WTC11 (cell line): ENCODE measurements around the gene NRTN. TPM values are rescaled to one million over a fixed set of nuclear protein-coding genes. Genes with fewer than 3 reads are reported as not detected.

Experiments used
- ATAC-seq: fragments of 200-7000 bp; cut with Tn5 transposase; 2 replicates; pipeline ENCODE4 v1.10.0; 2021; ENCODE audit warnings: mild to moderate bottlenecking, moderate library complexity
- CTCF ChIA-PET: fragments of 300-600 bp; sonication (Branson Sonifier 250); formaldehyde crosslinking; loops from one replicate; lab custom pipeline; 2021; ENCODE audit warnings: antibody characterized with exemption; lab: Charles Lee
- POLR2A ChIA-PET: fragments of 350-600 bp; sonication (Branson Sonifier 250); formaldehyde crosslinking; loops from one replicate; lab custom pipeline; 2021; ENCODE audit warnings: antibody characterized with exemption; lab: Charles Lee
- DNase-seq: peaks from one replicate; pipeline ENCODE4 v3.0.0; 2021; ENCODE audit warnings: low spot score
- H3K27ac Mint-ChIP-seq: 2 replicates; pipeline ENCODE4 v1.8.0; 2021; ENCODE audit warnings: mixed read lengths
- H3K27me3 Mint-ChIP-seq: 2 replicates; pipeline ENCODE4 v1.8.0; 2021; ENCODE audit warnings: low read depth, mild to moderate bottlenecking, moderate library complexity, mixed read lengths
- H3K36me3 Mint-ChIP-seq: 2 replicates; pipeline ENCODE4 v1.8.0; 2021; ENCODE audit warnings: mixed read lengths
- H3K4me1 Mint-ChIP-seq: 2 replicates; pipeline ENCODE4 v1.8.0; 2022; ENCODE audit warnings: mixed read lengths
- H3K4me3 Mint-ChIP-seq: 2 replicates; pipeline ENCODE4 v1.8.0; 2021; ENCODE audit warnings: mild to moderate bottlenecking, moderate library complexity, mixed read lengths
- H3K9me3 Mint-ChIP-seq: 2 replicates; pipeline ENCODE4 v1.8.0; 2021; ENCODE audit warnings: mixed read lengths
- FOXJ3 ChIP-seq: sonication (generic); formaldehyde crosslinking; IDR thresholded peaks from 2 replicates; pipeline ENCODE4 v1.9.0; 2021; ENCODE audit warnings: missing genetic modification reagents, mild to moderate bottlenecking, borderline replicate concordance
- NFATC4 ChIP-seq: fragments of 250-450 bp; sonication (Bioruptor Pico); IDR thresholded peaks from 2 replicates; pipeline ENCODE4 v1.9.0; 2021; ENCODE audit warnings: mild to moderate bottlenecking
- NFE2L1 ChIP-seq: sonication (generic); formaldehyde crosslinking; IDR thresholded peaks from 2 replicates; pipeline ENCODE4 v1.8.1; 2023; ENCODE audit warnings: missing genetic modification reagents
- NFYB ChIP-seq: sonication (generic); formaldehyde crosslinking; conservative IDR thresholded peaks from 2 replicates; pipeline ENCODE4 v1.8.0; 2022; ENCODE audit warnings: low read depth, missing genetic modification reagents
- ZBTB21 ChIP-seq: sonication (generic); formaldehyde crosslinking; IDR thresholded peaks from 2 replicates; pipeline ENCODE4 v1.8.1; 2023; ENCODE audit warnings: mild to moderate bottlenecking, missing genetic modification reagents, borderline replicate concordance
- ZNF121 ChIP-seq: sonication (generic); formaldehyde crosslinking; IDR thresholded peaks from 2 replicates; pipeline ENCODE4 v1.8.0; 2023; ENCODE audit warnings: missing genetic modification reagents
- total RNA-seq: library from RNA; stranded (reverse); gene quantifications from 3 replicates; pipeline ENCODE4 v1.2.3, GENCODE V29; 2021
- TF ChIP-seq, protein P1 (sequence below): fragments of 250-450 bp; sonication (Bioruptor Pico); IDR thresholded peaks from 2 replicates; pipeline ENCODE4 v1.8.0; 2021; ENCODE audit warnings: mild to moderate bottlenecking
- TF ChIP-seq, protein P2 (sequence below): sonication (generic); formaldehyde crosslinking; IDR thresholded peaks from 2 replicates; pipeline ENCODE4 v1.8.0; 2023; ENCODE audit warnings: missing genetic modification reagents, mild to moderate bottlenecking, borderline replicate concordance
- TF ChIP-seq, protein P3 (sequence below): sonication (generic); formaldehyde crosslinking; IDR thresholded peaks from 2 replicates; pipeline ENCODE4 v1.8.1; 2023; ENCODE audit warnings: mild to moderate bottlenecking, missing genetic modification reagents, moderate library complexity
- TF ChIP-seq, protein P4 (sequence below): sonication (generic); formaldehyde crosslinking; IDR thresholded peaks from 2 replicates; pipeline ENCODE4 v1.8.1; 2023; ENCODE audit warnings: mild to moderate bottlenecking, missing genetic modification reagents, moderate library complexity
- TF ChIP-seq, protein P5 (sequence below): sonication (generic); formaldehyde crosslinking; IDR thresholded peaks from 2 replicates; pipeline ENCODE4 v1.8.1; 2023; ENCODE audit warnings: mild to moderate bottlenecking, missing genetic modification reagents
- TF ChIP-seq, protein P6 (sequence below): fragments of 250-450 bp; sonication (Bioruptor Pico); IDR thresholded peaks from 2 replicates; pipeline ENCODE4 v1.9.0; 2021; ENCODE audit warnings: moderate library complexity, mild to moderate bottlenecking, inconsistent platforms, borderline replicate concordance
- TF ChIP-seq, protein P7 (sequence below): sonication (generic); formaldehyde crosslinking; IDR thresholded peaks from 2 replicates; pipeline ENCODE4 v1.8.1; 2023; ENCODE audit warnings: mild to moderate bottlenecking, moderate library complexity, missing genetic modification reagents

Gene NRTN
- total RNA-seq, 1 experiment from 2014 or later = 6.1 TPM

DNA sequence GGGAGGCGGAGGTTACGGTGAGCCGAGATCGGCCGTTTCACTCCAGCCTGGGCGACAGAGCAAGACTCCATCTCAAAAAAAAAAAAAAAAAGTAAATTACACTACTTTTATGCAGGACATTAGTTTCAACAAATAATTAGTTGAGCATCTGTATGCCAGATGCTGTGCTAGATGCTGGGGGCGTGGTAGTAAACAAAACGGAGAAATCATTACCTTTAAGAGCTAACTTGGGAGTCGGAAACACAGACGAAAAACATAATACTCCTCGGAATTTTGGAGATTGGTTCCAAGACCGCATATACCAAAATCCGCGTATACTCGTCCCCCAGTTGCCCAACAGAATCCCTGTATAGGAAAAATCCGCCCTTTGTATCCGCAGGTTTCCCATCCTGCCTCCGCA lies 12.6 kb upstream of the NRTN start:
- Mint-ChIP-seq H3K4me3 (no peak overlapping the region), H3K4me1 (peaks cover 5% of the 10 kb centered on the region), H3K27me3 (peaks cover 4% of the 10 kb centered on the region; the same call in 1 of the 2 replicates), H3K27ac (no peak overlapping the region), H3K9me3 (peaks cover 4% of the 10 kb centered on the region; the same call in 1 of the 2 replicates), H3K36me3 (peaks cover 12% of the 10 kb centered on the region)
- no peak for ATAC-seq
- ChIA-PET CTCF (interaction anchor here (1.4 to 2.5 kb wide), 2 partner anchors 103 to 105 kb away, joined by 5 to 8 read pairs; partner anchors contain the start of gene RPL36), POLR2A (no interaction called here)
- DNase-seq = no peak
- TF ChIP-seq, protein P1, sequence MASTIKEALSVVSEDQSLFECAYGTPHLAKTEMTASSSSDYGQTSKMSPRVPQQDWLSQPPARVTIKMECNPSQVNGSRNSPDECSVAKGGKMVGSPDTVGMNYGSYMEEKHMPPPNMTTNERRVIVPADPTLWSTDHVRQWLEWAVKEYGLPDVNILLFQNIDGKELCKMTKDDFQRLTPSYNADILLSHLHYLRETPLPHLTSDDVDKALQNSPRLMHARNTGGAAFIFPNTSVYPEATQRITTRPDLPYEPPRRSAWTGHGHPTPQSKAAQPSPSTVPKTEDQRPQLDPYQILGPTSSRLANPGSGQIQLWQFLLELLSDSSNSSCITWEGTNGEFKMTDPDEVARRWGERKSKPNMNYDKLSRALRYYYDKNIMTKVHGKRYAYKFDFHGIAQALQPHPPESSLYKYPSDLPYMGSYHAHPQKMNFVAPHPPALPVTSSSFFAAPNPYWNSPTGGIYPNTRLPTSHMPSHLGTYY (CRISPR knock-in tag) = no peak
- TF ChIP-seq, protein P2, sequence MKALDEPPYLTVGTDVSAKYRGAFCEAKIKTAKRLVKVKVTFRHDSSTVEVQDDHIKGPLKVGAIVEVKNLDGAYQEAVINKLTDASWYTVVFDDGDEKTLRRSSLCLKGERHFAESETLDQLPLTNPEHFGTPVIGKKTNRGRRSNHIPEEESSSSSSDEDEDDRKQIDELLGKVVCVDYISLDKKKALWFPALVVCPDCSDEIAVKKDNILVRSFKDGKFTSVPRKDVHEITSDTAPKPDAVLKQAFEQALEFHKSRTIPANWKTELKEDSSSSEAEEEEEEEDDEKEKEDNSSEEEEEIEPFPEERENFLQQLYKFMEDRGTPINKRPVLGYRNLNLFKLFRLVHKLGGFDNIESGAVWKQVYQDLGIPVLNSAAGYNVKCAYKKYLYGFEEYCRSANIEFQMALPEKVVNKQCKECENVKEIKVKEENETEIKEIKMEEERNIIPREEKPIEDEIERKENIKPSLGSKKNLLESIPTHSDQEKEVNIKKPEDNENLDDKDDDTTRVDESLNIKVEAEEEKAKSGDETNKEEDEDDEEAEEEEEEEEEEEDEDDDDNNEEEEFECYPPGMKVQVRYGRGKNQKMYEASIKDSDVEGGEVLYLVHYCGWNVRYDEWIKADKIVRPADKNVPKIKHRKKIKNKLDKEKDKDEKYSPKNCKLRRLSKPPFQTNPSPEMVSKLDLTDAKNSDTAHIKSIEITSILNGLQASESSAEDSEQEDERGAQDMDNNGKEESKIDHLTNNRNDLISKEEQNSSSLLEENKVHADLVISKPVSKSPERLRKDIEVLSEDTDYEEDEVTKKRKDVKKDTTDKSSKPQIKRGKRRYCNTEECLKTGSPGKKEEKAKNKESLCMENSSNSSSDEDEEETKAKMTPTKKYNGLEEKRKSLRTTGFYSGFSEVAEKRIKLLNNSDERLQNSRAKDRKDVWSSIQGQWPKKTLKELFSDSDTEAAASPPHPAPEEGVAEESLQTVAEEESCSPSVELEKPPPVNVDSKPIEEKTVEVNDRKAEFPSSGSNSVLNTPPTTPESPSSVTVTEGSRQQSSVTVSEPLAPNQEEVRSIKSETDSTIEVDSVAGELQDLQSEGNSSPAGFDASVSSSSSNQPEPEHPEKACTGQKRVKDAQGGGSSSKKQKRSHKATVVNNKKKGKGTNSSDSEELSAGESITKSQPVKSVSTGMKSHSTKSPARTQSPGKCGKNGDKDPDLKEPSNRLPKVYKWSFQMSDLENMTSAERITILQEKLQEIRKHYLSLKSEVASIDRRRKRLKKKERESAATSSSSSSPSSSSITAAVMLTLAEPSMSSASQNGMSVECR = no peak
- TF ChIP-seq, protein P3, sequence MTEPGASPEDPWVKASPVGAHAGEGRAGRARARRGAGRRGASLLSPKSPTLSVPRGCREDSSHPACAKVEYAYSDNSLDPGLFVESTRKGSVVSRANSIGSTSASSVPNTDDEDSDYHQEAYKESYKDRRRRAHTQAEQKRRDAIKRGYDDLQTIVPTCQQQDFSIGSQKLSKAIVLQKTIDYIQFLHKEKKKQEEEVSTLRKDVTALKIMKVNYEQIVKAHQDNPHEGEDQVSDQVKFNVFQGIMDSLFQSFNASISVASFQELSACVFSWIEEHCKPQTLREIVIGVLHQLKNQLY (CRISPR knock-in tag) = no peak
- TF ChIP-seq, protein P4, sequence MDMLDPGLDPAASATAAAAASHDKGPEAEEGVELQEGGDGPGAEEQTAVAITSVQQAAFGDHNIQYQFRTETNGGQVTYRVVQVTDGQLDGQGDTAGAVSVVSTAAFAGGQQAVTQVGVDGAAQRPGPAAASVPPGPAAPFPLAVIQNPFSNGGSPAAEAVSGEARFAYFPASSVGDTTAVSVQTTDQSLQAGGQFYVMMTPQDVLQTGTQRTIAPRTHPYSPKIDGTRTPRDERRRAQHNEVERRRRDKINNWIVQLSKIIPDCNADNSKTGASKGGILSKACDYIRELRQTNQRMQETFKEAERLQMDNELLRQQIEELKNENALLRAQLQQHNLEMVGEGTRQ (CRISPR knock-in tag) = no peak
- TF ChIP-seq, protein P5, sequence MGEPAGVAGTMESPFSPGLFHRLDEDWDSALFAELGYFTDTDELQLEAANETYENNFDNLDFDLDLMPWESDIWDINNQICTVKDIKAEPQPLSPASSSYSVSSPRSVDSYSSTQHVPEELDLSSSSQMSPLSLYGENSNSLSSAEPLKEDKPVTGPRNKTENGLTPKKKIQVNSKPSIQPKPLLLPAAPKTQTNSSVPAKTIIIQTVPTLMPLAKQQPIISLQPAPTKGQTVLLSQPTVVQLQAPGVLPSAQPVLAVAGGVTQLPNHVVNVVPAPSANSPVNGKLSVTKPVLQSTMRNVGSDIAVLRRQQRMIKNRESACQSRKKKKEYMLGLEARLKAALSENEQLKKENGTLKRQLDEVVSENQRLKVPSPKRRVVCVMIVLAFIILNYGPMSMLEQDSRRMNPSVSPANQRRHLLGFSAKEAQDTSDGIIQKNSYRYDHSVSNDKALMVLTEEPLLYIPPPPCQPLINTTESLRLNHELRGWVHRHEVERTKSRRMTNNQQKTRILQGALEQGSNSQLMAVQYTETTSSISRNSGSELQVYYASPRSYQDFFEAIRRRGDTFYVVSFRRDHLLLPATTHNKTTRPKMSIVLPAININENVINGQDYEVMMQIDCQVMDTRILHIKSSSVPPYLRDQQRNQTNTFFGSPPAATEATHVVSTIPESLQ (CRISPR knock-in tag) = no peak
- TF ChIP-seq, protein P6, sequence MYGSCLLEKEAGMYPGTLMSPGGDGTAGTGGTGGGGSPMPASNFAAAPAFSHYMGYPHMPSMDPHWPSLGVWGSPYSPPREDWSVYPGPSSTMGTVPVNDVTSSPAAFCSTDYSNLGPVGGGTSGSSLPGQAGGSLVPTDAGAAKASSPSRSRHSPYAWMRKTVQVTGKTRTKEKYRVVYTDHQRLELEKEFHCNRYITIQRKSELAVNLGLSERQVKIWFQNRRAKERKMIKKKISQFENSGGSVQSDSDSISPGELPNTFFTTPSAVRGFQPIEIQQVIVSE = no peak
- TF ChIP-seq FOXJ3 (no peak), NFE2L1 (CRISPR knock-in tag) (no peak), ZBTB21 (CRISPR knock-in tag) (no peak), NFATC4 (CRISPR knock-in tag) (no peak), NFYB (CRISPR knock-in tag) (no peak), ZNF121 (no peak)
- TF ChIP-seq, protein P7, sequence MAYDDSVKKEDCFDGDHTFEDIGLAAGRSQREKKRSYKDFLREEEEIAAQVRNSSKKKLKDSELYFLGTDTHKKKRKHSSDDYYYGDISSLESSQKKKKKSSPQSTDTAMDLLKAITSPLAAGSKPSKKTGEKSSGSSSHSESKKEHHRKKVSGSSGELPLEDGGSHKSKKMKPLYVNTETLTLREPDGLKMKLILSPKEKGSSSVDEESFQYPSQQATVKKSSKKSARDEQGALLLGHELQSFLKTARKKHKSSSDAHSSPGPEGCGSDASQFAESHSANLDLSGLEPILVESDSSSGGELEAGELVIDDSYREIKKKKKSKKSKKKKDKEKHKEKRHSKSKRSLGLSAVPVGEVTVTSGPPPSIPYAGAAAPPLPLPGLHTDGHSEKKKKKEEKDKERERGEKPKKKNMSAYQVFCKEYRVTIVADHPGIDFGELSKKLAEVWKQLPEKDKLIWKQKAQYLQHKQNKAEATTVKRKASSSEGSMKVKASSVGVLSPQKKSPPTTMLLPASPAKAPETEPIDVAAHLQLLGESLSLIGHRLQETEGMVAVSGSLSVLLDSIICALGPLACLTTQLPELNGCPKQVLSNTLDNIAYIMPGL (CRISPR knock-in tag) = no peak
